Bronchial epithelial cell (primary cell): ENCODE measurements around the gene CHSY3. TPM values are rescaled to one million over a fixed set of nuclear protein-coding genes. Genes with fewer than 3 reads are reported as not detected.

ENCODE experiments used
- DNase-seq: peaks from one replicate; pipeline ENCODE4 v3.0.0-alpha.2; 2010; ENCODE audit warnings: low read depth
- FAIRE-seq: peaks from 2 replicates; lab custom pipeline; 2011; peaks lifted over from hg19 to GRCh38; lab: Jason Lieb, UNC
- H3K27me3 ChIP-seq: 2 replicates; pipeline ENCODE4 v1.5.1; 2011; ENCODE audit warnings: low read length; ENCODE audit not compliant: control insufficient read depth, insufficient read depth
- H3K36me3 ChIP-seq: 2 replicates; pipeline ENCODE4 v1.5.1; 2011; ENCODE audit warnings: low read length; ENCODE audit not compliant: control insufficient read depth, insufficient read depth
- H3K4me3 ChIP-seq: 2 replicates; pipeline ENCODE4 v1.5.1; 2011; ENCODE audit warnings: mild to moderate bottlenecking, low read depth, low read length, control low read depth
- CTCF ChIP-seq: IDR thresholded peaks from 2 replicates; pipeline ENCODE4 v1.5.1; 2011; ENCODE audit warnings: mild to moderate bottlenecking, moderate library complexity, low read length, control low read depth, inconsistent platforms; ENCODE audit not compliant: insufficient read depth, severe bottlenecking
- total RNA-seq: library from RNA; depleted of rRNA; stranded (reverse); fragments of >200 nt; gene quantifications from 2 replicates; pipeline ENCODE4 v1.2.1, GENCODE V29; 2014

The CHSY3 gene
- total RNA-seq, 1 donor from 2014 or later, result 0.26 TPM

GRCh38 chr5:129909225-129909624 is 5.0 kb downstream of the CHSY3 start:
- DNase-seq, result no peak
- no peak for FAIRE-seq
- Histone ChIP-seq H3K36me3 (no peaks in the 10 kb centered on the region), H3K27me3 (peaks cover 6% of the 10 kb centered on the region), H3K4me3 (no peak overlapping the region)
- no peak for TF ChIP-seq CTCF

- no peak for FAIRE-seq
- Histone ChIP-seq H3K36me3 (no peaks in the 10 kb centered on the region), H3K27me3 (no peaks in the 10 kb centered on the region), H3K4me3 (no peak overlapping the region)
- TF ChIP-seq CTCF, result no peak
- DNase-seq, result no peak
Observed at GRCh38 chr5:129912601-129913255, 8.5 kb downstream of the CHSY3 start.

GRCh38 chr5:129915415-129915814 is 11.2 kb downstream of the CHSY3 start:
- TF ChIP-seq CTCF, result no peak
- H3K4me3 ChIP-seq, result no peak overlapping the region
- no peak for DNase-seq
- H3K27me3 ChIP-seq, result no peaks in the 10 kb centered on the region
- FAIRE-seq, result no peak
- H3K36me3 ChIP-seq, result no peaks in the 10 kb centered on the region

GRCh38 chr5:129917224-129917623 is 13.0 kb downstream of the CHSY3 start:
- TF ChIP-seq CTCF, result no peak
- no peak for FAIRE-seq
- Histone ChIP-seq H3K4me3 (no peak overlapping the region), H3K36me3 (no peaks in the 10 kb centered on the region), H3K27me3 (no peaks in the 10 kb centered on the region)
- peak; percentile 45 for DNase-seq

GRCh38 chr5:129921204-129921603 is 16.9 kb downstream of the CHSY3 start:
- no peaks in the 10 kb centered on the region for H3K36me3 ChIP-seq
- no peaks in the 10 kb centered on the region for H3K27me3 ChIP-seq
- TF ChIP-seq CTCF, result no peak
- FAIRE-seq, result no peak
- peak; percentile 20 for DNase-seq
- H3K4me3 ChIP-seq, result no peak overlapping the region

GRCh38 chr5:129930221-129930620 is 26.0 kb downstream of the CHSY3 start:
- no peaks in the 10 kb centered on the region for H3K36me3 ChIP-seq
- no peaks in the 10 kb centered on the region for H3K27me3 ChIP-seq
- no peak overlapping the region for H3K4me3 ChIP-seq
- TF ChIP-seq CTCF, result no peak
- DNase-seq, result no peak
- FAIRE-seq, result no peak
